ENCODE data around the gene SKAP2.

DNA sequence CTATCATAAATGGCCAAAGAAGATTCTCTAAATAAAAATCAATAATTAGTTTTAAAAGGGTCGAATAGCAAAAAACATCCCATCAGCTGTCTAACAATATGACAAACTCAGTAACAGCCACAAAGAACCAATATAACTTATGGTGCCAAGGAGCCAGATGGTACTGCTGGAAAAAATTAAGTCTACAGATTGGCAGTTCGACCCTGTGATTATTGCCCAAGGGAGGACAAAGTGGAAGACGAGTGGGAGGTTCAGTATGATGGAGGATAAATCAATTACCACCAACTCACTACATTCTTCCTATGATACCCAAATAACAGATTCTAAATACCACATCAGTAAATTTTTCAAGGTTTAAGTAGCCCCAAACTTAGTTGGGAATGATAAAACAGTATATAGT is 49.0 kb downstream of the SKAP2 start:
- TF ChIP-seq, protein P1, sequence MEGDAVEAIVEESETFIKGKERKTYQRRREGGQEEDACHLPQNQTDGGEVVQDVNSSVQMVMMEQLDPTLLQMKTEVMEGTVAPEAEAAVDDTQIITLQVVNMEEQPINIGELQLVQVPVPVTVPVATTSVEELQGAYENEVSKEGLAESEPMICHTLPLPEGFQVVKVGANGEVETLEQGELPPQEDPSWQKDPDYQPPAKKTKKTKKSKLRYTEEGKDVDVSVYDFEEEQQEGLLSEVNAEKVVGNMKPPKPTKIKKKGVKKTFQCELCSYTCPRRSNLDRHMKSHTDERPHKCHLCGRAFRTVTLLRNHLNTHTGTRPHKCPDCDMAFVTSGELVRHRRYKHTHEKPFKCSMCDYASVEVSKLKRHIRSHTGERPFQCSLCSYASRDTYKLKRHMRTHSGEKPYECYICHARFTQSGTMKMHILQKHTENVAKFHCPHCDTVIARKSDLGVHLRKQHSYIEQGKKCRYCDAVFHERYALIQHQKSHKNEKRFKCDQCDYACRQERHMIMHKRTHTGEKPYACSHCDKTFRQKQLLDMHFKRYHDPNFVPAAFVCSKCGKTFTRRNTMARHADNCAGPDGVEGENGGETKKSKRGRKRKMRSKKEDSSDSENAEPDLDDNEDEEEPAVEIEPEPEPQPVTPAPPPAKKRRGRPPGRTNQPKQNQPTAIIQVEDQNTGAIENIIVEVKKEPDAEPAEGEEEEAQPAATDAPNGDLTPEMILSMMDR (conservative IDR thresholded peaks at IDR 0.05; ENCODE audit: low read depth in 2 of 2) = no peak
- no peak for TF ChIP-seq POLR2AphosphoS5 (IDR thresholded peaks at IDR 0.05; ENCODE audit: low read depth)
- no peak for TF ChIP-seq EZH2phosphoT487 (IDR thresholded peaks at IDR 0.05; ENCODE audit: unreplicated experiment)
- no peak for TF ChIP-seq EZH2 (IDR thresholded peaks at IDR 0.05; ENCODE audit: low read depth, unreplicated experiment)
- TF ChIP-seq REST (IDR thresholded peaks at IDR 0.05; ENCODE audit: unreplicated experiment) = no peak
- no peak for TF ChIP-seq STAT1 (IDR thresholded peaks at IDR 0.05; ENCODE audit: unreplicated experiment)
- no peak for TF ChIP-seq ZNF331 (CRISPR knock-in tag; IDR thresholded peaks at IDR 0.05; ENCODE audit: low read depth)
- TF ChIP-seq JUNB (IDR thresholded peaks at IDR 0.05; ENCODE audit: unreplicated experiment) = no peak
- no peak for TF ChIP-seq ETS1 (IDR thresholded peaks at IDR 0.05)
- no peak for TF ChIP-seq CREB1 (CRISPR knock-in tag; IDR thresholded peaks at IDR 0.05; ENCODE audit: low read depth)
- no peak for TF ChIP-seq ZNF114 (CRISPR knock-in tag; IDR thresholded peaks at IDR 0.05)
- TF ChIP-seq NANOG (IDR thresholded peaks at IDR 0.05; ENCODE audit: borderline replicate concordance) = no peak

All from GM23338 (cell line).